ENCODE data around the gene FRAS1.

DNA sequence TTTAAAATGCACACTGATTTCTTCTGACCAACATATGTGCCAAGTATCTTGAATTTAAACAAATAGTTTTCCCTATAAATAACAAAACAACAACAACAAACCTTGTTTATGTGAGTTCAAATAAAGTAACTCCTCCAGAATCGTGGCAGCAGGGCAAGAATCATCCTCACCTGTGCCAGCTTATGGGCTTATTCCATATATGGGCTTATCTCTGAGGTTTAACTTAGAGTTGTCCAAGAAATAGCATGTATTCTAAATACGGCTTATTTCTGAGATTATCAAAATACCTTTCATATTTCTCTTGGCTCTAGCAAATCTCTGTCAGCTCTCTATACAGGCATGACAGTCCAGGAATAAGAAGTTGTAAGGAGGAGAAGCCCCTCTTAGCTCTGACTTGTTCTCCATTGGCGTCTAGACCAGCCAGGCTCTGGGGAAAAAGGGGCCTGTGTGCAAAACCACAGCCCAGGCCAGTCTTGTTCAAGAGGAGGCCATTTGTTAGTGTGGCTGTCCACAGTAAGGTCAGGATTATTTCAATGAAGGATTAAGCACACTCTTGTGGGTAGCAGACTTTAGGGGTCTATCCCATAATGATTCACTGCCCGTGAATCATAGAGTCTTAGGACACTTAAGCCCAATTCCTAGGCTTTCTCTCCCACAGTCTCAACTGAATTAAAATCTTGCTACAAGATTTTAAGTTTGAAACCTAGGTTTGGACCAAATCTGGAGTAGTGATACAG, 63.2 kb downstream of the FRAS1 start:
- TF ChIP-seq, protein P1, sequence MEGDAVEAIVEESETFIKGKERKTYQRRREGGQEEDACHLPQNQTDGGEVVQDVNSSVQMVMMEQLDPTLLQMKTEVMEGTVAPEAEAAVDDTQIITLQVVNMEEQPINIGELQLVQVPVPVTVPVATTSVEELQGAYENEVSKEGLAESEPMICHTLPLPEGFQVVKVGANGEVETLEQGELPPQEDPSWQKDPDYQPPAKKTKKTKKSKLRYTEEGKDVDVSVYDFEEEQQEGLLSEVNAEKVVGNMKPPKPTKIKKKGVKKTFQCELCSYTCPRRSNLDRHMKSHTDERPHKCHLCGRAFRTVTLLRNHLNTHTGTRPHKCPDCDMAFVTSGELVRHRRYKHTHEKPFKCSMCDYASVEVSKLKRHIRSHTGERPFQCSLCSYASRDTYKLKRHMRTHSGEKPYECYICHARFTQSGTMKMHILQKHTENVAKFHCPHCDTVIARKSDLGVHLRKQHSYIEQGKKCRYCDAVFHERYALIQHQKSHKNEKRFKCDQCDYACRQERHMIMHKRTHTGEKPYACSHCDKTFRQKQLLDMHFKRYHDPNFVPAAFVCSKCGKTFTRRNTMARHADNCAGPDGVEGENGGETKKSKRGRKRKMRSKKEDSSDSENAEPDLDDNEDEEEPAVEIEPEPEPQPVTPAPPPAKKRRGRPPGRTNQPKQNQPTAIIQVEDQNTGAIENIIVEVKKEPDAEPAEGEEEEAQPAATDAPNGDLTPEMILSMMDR (IDR thresholded peaks at IDR 0.05): no peak
- TF ChIP-seq REST (IDR thresholded peaks at IDR 0.05; ENCODE audit: insufficient read depth in 1 of 2, low read depth in 2 of 2, low read length in 1 of 2) (no peak), TCF7L2 (IDR thresholded peaks at IDR 0.05; ENCODE audit: low read depth, low read length) (no peak)

Measured in Panc1 (cell line).